HFFc6 (cell line): ENCODE results near the gene MICAL2. TPM values are rescaled to one million over a fixed set of nuclear protein-coding genes. Genes with fewer than 3 reads are reported as not detected.

Experiments used
- DNase-seq: peaks from one replicate; pipeline ENCODE4 v3.0.0-alpha.2; 2018
- H3K27ac Mint-ChIP-seq: 2 replicates; pipeline ENCODE4 v1.8.0; 2020; ENCODE audit warnings: mild to moderate bottlenecking, mixed read lengths
- H3K27me3 Mint-ChIP-seq: 2 replicates; pipeline ENCODE4 v1.8.0; 2021; ENCODE audit warnings: mild to moderate bottlenecking, moderate library complexity, mixed read lengths; ENCODE audit not compliant: insufficient read depth
- H3K36me3 Mint-ChIP-seq: 2 replicates; pipeline ENCODE4 v1.8.0; 2021; ENCODE audit warnings: low read depth, mixed read lengths
- H3K4me1 Mint-ChIP-seq: 2 replicates; pipeline ENCODE4 v1.8.0; 2020; ENCODE audit warnings: low read depth, mixed read lengths
- H3K4me3 Mint-ChIP-seq: 2 replicates; pipeline ENCODE4 v1.8.0; 2020; ENCODE audit warnings: mild to moderate bottlenecking, moderate library complexity, mixed read lengths
- H3K9me3 Mint-ChIP-seq: 2 replicates; pipeline ENCODE4 v1.8.0; 2020; ENCODE audit warnings: mild to moderate bottlenecking, mixed read lengths
- CTCF ChIP-seq: fragments of 200-600 bp; sonication (generic); IDR thresholded peaks from 2 replicates; pipeline ENCODE4 v1.5.0; 2021; ENCODE audit warnings: antibody characterized with exemption, mild to moderate bottlenecking
- total RNA-seq, 6 experiments: library from RNA; stranded (reverse); fragmentation: NEBNext Ultra II Directional; extraction: Animal tissue kit (Norgen Biotek cat#: 25700); gene quantifications; 2 replicates in 1 of 6; 3 replicates in 5 of 6; pipeline ENCODE4 v1.2.3, GENCODE V29; 2021

MICAL2 gene
- total RNA-seq, 6 experiments from 2014 or later: 199 to 252 (median 233) TPM

- no peak overlapping the region for H3K4me3 Mint-ChIP-seq
- no peak for TF ChIP-seq CTCF
- peaks cover 9% of the 10 kb centered on the region for H3K36me3 Mint-ChIP-seq
- H3K9me3 Mint-ChIP-seq: peaks cover 7% of the 10 kb centered on the region; the same call in 1 of the 2 replicates
- DNase-seq: no peak
- H3K27me3 Mint-ChIP-seq: peaks cover 5% of the 10 kb centered on the region
- H3K27ac Mint-ChIP-seq: no peak overlapping the region
- H3K4me1 Mint-ChIP-seq: peaks cover 75% of the 10 kb centered on the region
Measured at GRCh38 chr11:12070446-12071267, 39.7 kb upstream of the MICAL2 start.

GRCh38 chr11:12071574-12071973 is 38.8 kb upstream of the MICAL2 start:
- Mint-ChIP-seq H3K4me1 (peaks cover 75% of the 10 kb centered on the region), H3K9me3 (peaks cover 10% of the 10 kb centered on the region; the same call in 1 of the 2 replicates), H3K27me3 (peaks cover 5% of the 10 kb centered on the region; the same call in 1 of the 2 replicates), H3K36me3 (peaks cover 9% of the 10 kb centered on the region), H3K27ac (no peak overlapping the region; the same call in 1 of the 2 replicates), H3K4me3 (no peak overlapping the region)
- DNase-seq: no peak
- TF ChIP-seq CTCF: no peak

- Mint-ChIP-seq H3K9me3 (peaks cover 10% of the 10 kb centered on the region; the same call in 1 of the 2 replicates), H3K4me1 (peaks cover 76% of the 10 kb centered on the region), H3K4me3 (no peak overlapping the region; the same call in 1 of the 2 replicates), H3K27ac (peak overlapping the region; percentile 96), H3K36me3 (peaks cover 9% of the 10 kb centered on the region), H3K27me3 (peaks cover 5% of the 10 kb centered on the region; the same call in 1 of the 2 replicates)
- no peak for DNase-seq
- TF ChIP-seq CTCF: no peak
Measured at GRCh38 chr11:12073436-12073835, 37.0 kb upstream of the MICAL2 start.

GRCh38 chr11:12073886-12074285 is 36.5 kb upstream of the MICAL2 start:
- Mint-ChIP-seq H3K27me3 (peaks cover 5% of the 10 kb centered on the region; the same call in 1 of the 2 replicates), H3K4me3 (no peak overlapping the region), H3K27ac (peak overlapping the region; percentile 96)

More at GRCh38 chr11:12073886-12074285, 36.5 kb upstream of the MICAL2 start:
- Mint-ChIP-seq H3K9me3 (peaks cover 10% of the 10 kb centered on the region; the same call in 1 of the 2 replicates), H3K4me1 (peaks cover 79% of the 10 kb centered on the region), H3K36me3 (peaks cover 11% of the 10 kb centered on the region)
- no peak for DNase-seq
- TF ChIP-seq CTCF: no peak
